ENCODE data around the gene PCBP3.
A peak's percentile ranks its signal among the peaks of the same experiment; 100 is the strongest.
"Not testable (repeated sequence)": the region's sequence is repeated elsewhere in the genome, so short reads cannot be mapped to it uniquely, and the experiment has no call there.

PCBP3 gene

DNA sequence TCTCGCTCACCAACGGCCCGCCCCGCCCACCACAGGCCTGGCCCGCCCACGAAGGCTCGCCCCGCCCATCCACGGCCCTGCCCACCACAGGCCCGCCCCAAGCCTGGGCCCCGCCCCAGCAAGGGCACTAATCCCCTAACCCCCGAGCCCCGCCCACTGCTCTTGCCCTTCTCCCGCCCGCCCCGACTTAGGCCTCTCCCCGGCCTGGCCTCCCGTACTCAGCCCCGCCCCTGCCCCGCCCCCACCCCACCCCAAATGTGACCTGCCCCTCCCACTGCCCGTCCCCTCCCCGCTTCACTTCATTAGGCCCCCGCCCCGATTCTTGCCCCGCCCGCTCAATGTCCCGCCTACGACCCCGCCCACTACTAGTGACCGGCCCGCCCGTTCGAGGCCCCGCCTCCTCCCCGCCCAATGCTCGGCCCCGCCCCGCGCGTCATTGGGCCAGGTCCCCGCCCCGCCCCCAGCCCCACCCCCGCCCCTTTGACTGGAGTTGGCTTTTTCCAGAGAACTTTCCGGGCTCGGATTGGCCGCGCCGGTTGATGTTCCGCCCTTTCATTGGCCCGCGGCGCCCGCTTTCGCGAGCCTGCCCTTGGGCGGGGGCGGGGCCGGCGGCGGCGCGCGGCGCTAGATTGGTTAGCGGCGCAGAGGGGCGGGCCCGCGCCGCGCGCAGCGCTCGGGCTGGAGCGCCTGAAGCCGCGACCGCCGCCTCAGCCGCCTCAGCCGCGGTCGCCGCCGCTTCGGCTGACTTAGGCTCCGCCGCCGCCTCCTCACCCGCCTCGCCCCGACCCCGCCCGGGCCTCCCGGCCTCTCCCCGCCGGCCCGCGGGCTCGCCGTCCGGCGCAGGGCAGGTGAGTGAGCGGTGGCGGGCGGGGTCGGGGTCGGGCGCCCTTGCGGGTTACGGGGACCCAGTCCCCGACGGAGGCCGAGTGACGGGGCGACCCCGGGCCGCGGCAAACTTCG is at the start of gene PCBP3:
PCBP3 (plus strand) TSS at position 705 of the 960 bp plus-strand sequence. CDS start 206,361 bp downstream, outside the sequence.
- DNase-seq: peak; percentile 99

DNA sequence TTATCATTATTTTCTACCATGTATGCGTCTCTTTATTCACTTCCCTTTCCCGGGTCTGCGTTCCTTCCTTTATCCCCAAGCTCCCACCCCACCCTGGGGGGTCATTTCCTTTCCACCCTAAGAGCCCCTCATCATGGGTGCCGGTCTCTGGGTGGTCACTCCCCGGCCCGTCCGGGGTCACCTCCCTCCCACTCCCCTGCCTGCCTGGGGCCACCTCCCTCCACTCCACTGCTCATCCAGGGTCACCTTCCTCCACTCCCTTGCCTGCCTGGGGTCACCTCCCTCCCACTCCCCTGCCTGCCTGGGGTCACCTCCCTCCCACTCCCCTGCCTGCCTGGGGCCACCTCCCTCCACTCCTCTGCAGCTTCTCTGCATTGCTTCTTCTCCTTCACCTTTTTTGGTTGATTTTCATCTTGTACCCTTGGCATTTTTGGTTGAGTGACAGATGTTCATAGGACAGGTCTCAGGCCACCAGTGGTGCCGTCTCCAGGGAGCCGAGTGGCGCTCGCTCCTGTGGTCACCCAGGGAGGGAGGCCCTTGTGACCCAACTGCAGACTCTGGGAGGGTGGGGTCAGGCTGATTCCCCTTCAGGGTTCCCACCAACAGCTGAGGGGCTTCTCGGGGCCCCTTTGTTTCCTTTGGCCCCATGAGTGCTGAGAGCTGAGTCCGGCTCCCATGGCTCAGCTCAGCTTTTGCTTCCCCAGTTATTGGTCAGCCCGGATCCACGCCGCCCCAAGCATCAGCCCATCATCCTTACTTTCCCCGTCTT is 48.6 kb upstream of the PCBP3 start:
- no peak for DNase-seq

DNA sequence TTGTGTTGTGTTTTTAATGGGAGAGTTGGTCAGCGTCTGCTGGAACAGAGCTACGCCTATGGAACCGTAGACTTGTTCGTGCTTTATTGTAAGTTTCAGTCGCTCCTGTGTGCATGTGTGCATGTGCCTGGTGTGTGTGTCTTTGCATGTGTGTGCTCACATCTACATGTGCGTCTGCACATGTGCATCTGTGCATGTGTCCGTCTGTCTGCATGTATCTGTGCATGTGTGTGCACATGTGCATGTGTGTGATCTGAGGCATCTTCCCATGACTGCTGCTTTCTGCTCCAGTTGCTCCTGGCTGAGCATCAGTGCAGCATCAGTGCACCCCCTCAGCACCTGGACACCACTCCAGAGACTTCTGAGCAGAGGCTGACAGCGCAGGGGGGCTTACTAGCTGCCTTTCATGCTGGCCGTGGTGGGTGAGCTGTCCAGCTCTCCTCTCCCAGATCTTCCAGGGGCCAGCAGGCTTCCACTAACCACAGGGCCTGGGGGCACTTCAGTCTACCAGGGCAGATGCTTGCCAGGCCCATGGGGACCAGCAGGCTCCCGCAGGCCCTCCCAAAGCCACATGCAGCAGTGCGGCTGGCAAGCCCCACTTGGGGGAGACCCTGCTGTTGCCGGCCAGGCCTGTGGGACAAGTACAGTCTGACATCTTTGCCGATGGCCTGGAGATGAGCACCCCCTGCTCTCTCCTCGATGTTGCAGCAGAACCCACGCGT is 47.8 kb upstream of the PCBP3 start:
- no peak for DNase-seq

DNA sequence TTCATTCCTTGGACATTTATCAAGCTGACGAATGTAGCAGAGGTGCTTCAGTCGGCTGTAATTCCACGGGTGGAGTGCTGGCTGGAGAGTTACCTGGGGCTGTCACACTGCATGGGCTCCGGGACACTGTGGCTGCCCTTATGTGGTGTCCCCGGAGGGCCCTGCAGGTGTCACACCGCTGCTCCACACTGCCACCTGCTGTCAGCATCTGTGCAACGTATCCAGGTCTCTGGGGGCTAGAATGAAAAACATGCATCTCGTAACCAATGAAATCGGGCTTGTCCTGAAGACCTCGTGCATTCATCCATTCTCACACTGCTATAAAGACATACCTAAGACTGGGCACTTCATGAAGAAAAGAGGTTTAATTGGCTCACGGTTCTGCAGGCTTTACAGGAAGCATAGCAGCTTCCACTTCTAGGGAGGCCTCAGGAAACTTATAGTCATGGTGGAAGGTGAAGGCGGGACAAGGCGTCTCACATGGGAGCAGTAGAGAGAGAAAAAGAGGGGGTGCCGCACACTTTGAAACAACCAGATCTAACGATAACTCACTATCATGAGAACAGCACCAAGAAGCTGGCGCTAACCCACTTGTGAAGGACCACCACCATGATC is 46.7 kb upstream of the PCBP3 start:
- DNase-seq: peak; percentile 62

DNA sequence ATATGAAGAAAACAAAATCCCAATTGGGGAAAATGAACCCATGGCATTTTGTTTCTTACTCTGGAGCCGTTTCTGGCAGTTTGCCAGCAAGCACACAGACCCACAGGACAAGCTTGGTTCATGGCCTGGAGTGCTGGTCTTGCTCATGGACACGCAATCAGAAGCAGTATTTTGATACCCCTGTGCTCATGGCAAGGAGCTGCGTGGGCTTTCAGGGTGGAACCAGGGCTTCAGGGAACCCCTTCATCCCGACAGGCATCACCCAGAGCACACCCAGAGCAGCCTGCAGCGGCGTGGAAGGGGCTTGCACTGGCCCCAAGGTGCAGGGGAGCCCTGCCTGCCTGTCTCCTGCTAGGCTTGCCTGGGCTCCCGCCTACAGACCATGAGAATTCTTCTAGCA is 45.4 kb upstream of the PCBP3 start:
- DNase-seq: no peak

DNA sequence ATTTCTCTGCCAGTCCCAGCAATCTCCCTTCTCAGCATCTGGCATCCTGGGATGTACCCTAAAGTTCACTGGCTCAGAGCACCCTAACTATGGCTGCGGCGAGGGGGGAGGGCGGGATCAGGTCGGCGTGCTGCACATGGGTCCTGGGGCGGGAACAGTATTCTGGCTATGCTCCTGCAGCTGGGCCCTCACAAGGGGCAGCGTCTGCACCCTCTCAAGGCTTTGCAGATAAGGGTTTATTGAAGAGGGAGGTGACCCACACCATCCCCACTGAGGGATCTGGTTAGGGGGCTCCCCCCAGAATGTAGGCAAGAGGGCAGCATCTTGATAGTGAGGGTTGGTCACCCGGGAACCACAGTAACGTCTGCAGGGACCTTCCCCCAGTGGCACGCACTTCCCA is 44.9 kb upstream of the PCBP3 start:
- DNase-seq: no peak

DNA sequence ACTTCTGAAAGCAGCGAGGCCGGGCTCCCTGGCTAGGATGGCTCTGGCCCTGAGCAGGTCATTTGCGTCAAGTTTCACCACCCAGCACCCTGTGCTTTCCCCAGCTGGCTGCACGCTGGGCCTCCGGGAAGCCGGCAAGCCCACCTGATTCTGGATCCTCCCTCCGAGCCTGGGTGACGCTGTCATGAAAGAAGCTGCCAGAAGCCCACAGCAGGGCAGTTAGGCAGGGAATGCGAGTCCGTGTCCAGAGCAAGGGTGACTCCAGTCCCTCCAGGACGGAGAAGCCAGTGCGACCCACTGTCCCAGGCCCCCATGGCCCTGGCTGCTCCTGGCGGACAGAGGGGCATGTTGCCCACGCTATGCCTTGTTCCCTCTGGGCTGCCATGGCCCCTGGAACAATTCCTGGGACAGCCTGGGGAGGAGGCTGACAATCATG is 44.4 kb upstream of the PCBP3 start:
- DNase-seq: no peak

DNA sequence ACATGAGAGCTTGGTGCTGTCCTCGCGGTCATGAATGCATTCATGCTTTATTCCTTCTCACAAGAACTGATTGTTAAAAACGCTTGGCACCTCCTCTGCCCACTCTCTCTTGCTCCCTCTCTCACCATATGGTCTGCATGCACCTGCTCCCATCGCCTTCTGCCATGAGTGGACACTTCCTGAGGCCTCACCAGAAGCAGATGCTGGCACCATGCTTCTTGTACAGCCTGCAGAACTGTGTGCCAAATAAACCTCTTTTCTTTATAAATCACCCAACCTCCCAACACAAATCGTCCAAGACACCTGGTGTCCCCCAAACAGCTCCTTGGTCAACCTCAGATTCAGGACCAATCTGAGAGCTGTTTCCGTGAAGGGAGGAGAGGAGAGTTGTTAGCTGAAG is 43.3 kb upstream of the PCBP3 start:
- no peak for DNase-seq

DNA sequence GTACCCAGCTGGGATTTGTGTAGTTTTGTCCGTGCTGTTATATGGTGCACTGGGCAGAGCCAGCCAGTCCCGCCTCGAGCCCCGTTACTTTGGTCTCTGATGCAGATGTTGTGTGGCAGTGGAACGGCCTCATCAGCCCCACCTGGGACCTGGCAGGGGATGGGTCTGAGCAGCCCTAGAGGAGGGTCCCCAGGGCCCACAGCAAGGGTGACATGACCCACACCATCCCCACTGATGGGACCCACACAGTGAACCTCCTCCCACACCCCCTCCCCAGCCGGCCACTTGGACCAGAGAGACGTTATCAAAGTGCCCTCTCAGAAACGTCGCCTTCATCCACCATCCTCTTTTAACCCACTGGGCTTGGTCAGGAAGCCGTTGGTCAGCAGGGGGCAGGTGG is 42.0 kb upstream of the PCBP3 start:
- DNase-seq: no peak

DNA sequence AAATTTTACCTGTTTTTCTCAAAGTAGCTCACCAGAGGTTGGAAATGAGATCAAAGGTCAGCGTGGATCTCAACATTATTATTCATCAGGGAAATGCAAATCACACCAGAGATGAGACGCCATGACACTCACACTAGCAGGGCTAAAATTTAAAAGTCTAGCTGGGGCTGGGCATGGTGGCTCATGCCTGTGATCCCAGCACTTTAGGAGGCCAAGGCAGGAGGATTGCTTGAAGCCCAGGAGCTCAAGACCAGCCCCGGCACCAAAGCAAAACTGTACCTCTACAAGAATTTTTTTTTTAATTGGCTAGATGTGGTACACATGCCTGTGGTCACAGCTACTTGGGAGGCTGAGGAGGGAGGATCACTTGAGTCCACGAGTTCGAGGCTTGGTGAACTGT is 41.4 kb upstream of the PCBP3 start:
- DNase-seq: no peak

DNA sequence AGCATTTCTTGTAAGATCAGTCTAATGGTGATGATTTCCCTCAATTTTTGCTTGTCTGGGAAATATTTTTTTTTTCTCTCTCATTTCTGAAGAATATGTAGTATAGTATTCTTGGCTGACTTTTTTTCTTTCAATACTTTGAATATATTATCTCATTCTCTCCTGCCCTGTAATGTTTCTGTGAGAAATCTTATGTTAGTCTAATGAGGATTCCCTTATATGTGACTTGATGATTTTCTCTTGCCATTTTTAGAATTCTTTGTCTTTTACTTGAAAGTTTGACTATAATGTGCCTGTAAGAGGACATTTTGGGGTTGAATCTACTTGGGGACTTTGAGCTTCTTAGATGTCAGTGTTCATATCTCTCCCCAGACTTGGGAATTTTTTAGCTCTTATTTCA is 40.0 kb upstream of the PCBP3 start:
- DNase-seq: no peak

DNA sequence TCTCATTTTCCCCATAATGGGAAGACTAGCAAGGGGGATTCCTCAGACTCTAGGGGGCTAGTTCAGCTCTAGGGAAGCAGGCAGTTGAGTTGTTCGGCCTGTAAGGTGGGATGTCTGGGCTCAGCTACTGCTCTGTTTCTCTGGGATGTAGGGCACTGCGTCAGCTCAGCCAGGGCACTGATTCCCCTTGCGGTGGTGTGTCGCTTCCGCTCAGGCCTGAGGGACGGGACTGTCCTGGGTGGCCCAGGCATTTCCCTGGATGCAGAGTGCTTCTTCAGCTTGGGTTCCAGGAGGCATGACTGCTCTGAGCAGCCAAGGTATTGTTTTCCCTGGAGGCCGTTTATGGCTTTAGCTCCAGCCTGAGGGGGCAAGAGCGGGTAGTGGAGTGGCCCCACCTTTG is 38.8 kb upstream of the PCBP3 start:
- not testable (repeated sequence) for DNase-seq

DNA sequence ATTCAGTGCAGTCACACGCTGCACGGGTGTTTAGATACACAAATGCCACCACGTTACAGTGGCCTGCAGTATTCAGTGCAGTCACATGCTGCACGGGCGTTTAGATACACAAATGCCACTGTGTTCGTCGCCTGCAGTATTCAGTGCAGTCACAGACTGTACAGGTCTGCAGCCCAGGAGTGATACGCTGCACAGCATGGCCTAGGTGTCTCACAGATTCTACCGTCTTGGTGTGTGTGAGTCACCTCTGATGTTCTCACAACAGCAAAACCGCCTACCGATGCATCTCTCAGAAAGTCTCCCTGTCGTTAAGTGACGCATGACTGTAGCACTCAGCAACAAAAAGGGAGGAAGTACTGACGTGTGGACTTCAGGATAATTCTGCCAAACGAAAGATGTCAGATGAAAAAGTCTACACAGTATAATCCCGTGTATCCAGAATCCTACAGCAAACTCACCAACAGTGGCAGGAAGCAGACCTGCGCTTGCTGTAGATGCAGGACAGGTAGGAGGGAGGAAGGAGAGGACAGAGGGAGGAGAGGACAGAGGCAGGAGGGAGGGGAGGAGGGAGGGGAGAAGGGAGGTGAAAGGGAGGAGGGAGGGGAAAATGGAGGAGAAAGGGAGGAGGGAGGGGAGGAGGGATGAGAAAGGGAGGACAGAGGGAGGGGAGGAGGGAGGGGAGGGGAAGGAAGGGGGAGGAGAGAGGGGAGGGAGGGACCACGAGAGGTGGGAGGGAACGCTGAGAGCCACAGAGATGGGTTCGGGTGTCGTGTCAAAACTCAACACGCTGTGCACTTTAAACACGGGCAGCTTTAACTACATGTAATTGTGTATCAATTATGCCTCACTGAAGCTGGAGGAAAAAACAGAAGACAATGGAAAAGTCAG is 36.3 kb upstream of the PCBP3 start:
- no peak for DNase-seq

DNA sequence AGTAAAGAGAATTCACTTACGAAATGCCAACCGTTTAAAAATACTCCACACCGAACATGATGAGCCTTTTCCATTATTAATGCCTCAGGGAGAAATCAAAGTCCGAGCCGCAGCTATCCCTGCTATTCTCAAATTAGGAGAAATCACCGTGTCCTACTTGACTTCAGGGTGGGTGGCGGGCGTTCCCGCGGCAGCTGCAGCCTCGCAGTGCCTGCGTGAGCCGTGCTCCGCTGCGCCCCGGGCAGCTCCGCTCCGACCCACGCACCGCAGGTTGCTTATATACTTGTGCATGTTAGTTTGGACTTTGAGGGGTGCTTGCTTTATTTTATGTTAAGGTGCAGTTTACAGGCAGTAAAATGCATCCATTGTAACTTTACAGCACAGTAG is 35.6 kb upstream of the PCBP3 start:
- no peak for DNase-seq

DNA sequence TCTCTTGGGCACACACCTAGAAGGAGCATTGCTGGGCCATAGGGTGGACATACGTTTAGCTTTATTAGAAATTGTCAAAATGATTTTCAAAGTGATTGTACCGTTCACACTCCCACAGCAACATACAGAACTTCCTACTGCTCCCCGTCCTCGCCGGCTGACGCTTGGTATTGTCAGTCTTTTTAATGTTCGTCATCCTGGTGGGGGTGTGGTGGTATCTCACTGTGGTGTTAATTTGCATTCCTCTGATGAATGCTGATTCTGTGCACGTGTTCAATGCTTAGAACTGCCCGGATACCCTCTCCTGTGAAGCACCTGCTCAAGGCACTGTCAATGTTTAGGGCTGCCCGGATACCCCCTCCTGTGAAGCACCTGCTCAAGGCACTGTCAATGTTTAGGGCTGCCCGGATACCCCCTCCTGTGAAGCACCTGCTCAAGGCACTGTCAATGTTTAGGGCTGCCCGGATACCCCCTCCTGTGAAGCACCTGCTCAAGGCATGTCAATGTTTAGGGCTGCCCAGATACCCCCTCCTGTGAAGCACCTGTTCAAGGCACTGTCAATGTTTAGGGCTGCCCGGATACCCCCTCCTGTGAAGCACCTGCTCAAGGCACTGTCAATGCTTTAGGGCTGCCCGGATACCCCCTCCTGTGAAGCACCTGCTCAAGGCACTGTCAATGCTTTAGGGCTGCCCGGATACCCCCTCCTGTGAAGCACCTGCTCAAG is 34.6 kb upstream of the PCBP3 start:
- DNase-seq: not testable (repeated sequence)

DNA sequence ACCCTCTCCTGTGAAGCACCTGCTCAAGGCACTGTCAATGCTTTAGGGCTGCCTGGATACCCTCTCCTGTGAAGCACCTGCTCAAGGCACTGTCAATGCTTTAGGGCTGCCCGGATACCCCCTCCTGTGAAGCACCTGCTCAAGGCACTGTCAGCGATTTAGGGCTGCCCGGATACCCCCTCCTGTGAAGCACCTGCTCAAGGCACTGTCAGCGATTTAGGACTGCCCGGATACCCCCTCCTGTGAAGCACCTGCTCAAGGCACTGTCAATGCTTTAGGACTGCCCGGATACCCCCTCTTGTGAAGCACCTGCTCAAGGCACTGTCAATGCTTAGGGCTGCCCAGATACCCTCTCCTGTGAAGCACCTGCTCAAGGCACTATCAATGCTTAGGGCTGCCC is 33.9 kb upstream of the PCBP3 start:
- not testable (repeated sequence) for DNase-seq

DNA sequence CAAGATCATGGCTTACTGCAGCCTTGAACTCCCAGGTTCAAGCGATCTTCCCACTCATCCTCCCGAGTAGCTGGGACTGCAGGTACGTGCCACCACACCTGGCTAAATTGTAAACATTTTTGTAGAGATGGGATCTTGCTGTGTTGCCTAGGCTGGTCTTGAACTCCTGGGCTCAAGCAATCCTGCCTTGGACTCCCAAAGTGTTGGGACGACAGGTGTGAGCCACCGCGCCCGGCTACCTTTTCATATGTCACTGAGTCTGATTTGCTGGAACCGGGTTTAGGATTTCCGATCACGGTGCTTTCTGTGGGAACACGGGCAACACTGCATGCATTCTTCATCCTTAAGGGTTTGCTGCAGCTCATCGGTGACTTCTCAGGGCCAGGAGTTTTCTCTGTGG is 32.2 kb upstream of the PCBP3 start:
- DNase-seq: no peak

DNA sequence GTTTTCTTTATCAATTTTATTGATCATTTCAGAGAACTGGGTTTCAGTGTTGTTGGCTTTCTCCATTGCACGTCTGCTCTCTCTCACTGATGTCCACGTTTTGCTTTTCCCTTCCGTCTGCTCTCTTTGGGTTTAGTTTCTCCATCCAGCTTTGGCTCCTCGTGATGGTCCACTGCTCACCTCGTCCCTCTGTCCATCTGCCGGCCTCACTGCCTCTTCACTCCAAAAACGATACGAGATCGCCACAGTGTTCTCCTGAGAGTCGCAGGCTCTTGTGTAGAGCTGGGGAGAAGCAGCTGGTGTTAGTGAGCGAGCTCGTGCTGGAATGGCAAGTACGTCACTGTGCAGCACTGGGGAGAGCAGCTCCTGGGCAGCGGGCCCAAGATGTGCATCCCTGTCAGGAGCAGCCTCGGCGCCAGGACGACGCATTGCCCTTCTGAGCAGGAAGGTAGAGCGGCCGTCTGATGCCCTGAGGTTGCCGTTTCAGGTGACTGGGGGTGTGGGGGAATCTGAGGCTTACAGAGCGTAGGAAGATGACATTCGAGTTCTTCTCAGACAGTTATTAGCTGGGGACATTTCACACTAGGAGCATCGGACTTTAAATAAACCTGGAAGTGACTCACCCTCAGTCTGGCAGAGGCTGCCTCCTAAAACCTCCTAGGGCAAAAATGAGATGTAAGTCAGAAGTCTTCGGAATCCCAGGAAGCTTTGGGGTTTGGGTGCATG is 31.4 kb upstream of the PCBP3 start:
- DNase-seq: no peak

DNA sequence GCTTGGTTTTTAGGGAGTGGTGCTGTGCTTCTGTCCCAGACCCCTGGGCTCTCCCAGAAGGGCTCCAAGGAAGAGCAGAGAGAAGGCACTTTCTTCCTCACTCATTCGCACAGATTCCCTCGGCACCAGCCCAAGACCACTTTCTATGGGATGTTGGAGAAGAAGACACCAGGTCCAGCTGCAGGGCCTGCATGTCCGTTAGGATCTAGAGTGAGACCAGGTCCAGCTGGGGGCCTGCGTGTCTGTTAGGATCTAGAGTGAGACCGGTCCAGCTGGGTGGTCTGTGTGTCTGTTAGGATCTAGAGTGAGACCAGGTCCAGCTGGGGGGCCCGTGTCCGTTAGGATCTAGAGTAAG is 30.9 kb upstream of the PCBP3 start:
- not testable (repeated sequence) for DNase-seq

DNA sequence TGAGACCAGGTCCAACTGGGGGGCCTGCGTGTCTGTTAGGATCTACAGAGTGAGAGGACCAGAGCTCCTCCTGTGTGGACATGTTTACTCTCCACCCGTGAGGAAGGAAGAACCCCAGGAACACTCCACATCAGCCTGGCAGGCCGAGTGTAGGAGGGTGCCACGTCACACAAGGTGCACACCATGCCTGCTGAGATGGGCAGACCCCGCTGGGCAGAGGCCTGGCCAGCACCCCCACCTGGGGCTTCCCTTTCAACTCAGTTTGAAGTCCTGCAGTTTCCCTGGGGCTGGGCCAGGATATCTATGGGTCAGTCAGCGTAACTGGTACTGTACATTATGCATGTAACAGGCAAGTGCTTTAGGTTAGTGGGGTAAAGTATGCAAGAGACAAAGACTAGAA is 30.1 kb upstream of the PCBP3 start:
- no peak for DNase-seq

DNA sequence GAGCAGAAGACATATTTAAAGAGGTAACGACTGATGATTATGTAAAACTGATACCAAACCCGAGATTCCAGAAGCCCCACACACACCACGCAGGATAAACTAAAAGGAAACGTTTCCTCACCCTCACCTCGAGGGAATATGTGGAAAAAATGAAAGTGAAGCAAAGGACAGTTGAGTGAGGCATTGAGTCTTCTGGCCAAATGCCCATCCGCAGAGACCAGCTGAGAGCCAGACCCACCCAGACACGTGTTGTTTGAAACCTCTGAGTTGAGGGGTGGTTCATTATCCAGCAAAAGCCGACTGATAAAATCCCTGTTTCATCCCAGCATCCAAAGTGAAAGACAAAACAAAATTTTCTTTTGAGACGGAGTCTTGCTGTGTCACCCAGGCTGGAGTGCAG is 29.6 kb upstream of the PCBP3 start:
- no peak for DNase-seq
